Measurements from ENCODE around the gene IRX1.

Gene IRX1

GRCh38 chr5:3609120-3609681, 13.6 kb downstream of the IRX1 start:
- 67% methylated on average over 18 of the region's 18 CpGs for WGBS (ENCODE audit: insufficient coverage)
- H3K4me1 ChIP-seq (ENCODE audit: control extremely low read depth in 1 of 4, control insufficient read depth in 4 of 4, insufficient read depth in 4 of 4, low read length in 3 of 4) = no peaks in the 10 kb centered on the region

GRCh38 chr5:3612591-3613042, 17.0 kb downstream of the IRX1 start:
- no peaks in the 10 kb centered on the region for H3K9me3 ChIP-seq (ENCODE audit: control extremely low read depth in 1 of 5, control insufficient read depth in 4 of 5, insufficient read depth in 2 of 5, low read depth in 1 of 5, low read length in 4 of 5)
- H3K4me1 ChIP-seq (ENCODE audit: control extremely low read depth in 1 of 4, control insufficient read depth in 4 of 4, insufficient read depth in 4 of 4, low read length in 3 of 4) = no peaks in the 10 kb centered on the region
- H3K4me3 ChIP-seq (ENCODE audit: control insufficient read depth in 1 of 7, extremely low read depth in 1 of 7, insufficient read depth in 4 of 7, low read depth in 2 of 7, low read length in 6 of 7) = no peak overlapping the region
- H3K36me3 ChIP-seq (ENCODE audit: control insufficient read depth in 4 of 4, insufficient read depth in 4 of 4, low read length in 3 of 4) = no peaks in the 10 kb centered on the region
- peaks cover 7 to 56% (median 21%) of the 10 kb centered on the region in 5 experiments for H3K27me3 ChIP-seq (replicated peaks in 2 of 5; ENCODE audit: control insufficient read depth in 4 of 5, insufficient read depth in 5 of 5, low read length in 4 of 5)
- DNase-seq = no peak
- no peak overlapping the region for H3K27ac ChIP-seq (ENCODE audit: insufficient read depth in 1 of 2, low read depth in 1 of 2, low read length in 2 of 2, poor library complexity in 1 of 2, severe bottlenecking in 2 of 2)
- WGBS (ENCODE audit: insufficient coverage) = 88% methylated on average over 1 of the region's 5 CpGs
- CTCF ChIA-PET = interaction anchor here (0.8 kb wide), 1 partner anchor 9 kb away, joined by 3 read pairs; no protein-coding TSS in a partner anchor
- POLR2A ChIA-PET = no interaction called here

More at GRCh38 chr5:3609120-3609681, 13.6 kb downstream of the IRX1 start:
- Histone ChIP-seq H3K4me3 (ENCODE audit: control insufficient read depth in 1 of 7, extremely low read depth in 1 of 7, insufficient read depth in 4 of 7, low read depth in 2 of 7, low read length in 6 of 7) (no peak overlapping the region), H3K27ac (ENCODE audit: insufficient read depth in 1 of 2, low read depth in 1 of 2, low read length in 2 of 2, poor library complexity in 1 of 2, severe bottlenecking in 2 of 2) (no peak overlapping the region), H3K27me3 (replicated peaks in 2 of 5; ENCODE audit: control insufficient read depth in 4 of 5, insufficient read depth in 5 of 5, low read length in 4 of 5) (peaks cover 8 to 86% (median 41%) of the 10 kb centered on the region in 5 experiments), H3K36me3 (ENCODE audit: control insufficient read depth in 4 of 4, insufficient read depth in 4 of 4, low read length in 3 of 4) (no peaks in the 10 kb centered on the region), H3K9me3 (ENCODE audit: control extremely low read depth in 1 of 5, control insufficient read depth in 4 of 5, insufficient read depth in 2 of 5, low read depth in 1 of 5, low read length in 4 of 5) (no peaks in the 10 kb centered on the region)
- CTCF ChIA-PET = interaction anchor here (0.6 kb wide), 1 partner anchor 8 kb away, joined by 5 read pairs; no protein-coding TSS in a partner anchor
- POLR2A ChIA-PET = no interaction called here
- no peak for DNase-seq

GRCh38 chr5:3613726-3614125, 18.1 kb downstream of the IRX1 start:
- Histone ChIP-seq H3K36me3 (ENCODE audit: control insufficient read depth in 4 of 4, insufficient read depth in 4 of 4, low read length in 3 of 4) (no peaks in the 10 kb centered on the region), H3K4me1 (ENCODE audit: control extremely low read depth in 1 of 4, control insufficient read depth in 4 of 4, insufficient read depth in 4 of 4, low read length in 3 of 4) (no peaks in the 10 kb centered on the region), H3K27ac (ENCODE audit: insufficient read depth in 1 of 2, low read depth in 1 of 2, low read length in 2 of 2, poor library complexity in 1 of 2, severe bottlenecking in 2 of 2) (no peak overlapping the region), H3K9me3 (ENCODE audit: control extremely low read depth in 1 of 5, control insufficient read depth in 4 of 5, insufficient read depth in 2 of 5, low read depth in 1 of 5, low read length in 4 of 5) (no peaks in the 10 kb centered on the region), H3K4me3 (ENCODE audit: control insufficient read depth in 1 of 7, extremely low read depth in 1 of 7, insufficient read depth in 4 of 7, low read depth in 2 of 7, low read length in 6 of 7) (no peak overlapping the region), H3K27me3 (replicated peaks in 2 of 5; ENCODE audit: control insufficient read depth in 4 of 5, insufficient read depth in 5 of 5, low read length in 4 of 5) (peaks cover 0 to 46% (median 12%) of the 10 kb centered on the region in 5 experiments)
- CTCF ChIA-PET = no interaction called here
- POLR2A ChIA-PET = interaction anchor here (0.6 kb wide), 1 partner anchor 229 kb away, joined by 3 read pairs; no protein-coding TSS in a partner anchor
- 88% methylated on average over 8 of the region's 10 CpGs for WGBS (ENCODE audit: insufficient coverage)
- no peak for DNase-seq

- no peaks in the 10 kb centered on the region for H3K36me3 ChIP-seq (ENCODE audit: control insufficient read depth in 4 of 4, insufficient read depth in 4 of 4, low read length in 3 of 4)
- H3K4me1 ChIP-seq (ENCODE audit: control extremely low read depth in 1 of 4, control insufficient read depth in 4 of 4, insufficient read depth in 4 of 4, low read length in 3 of 4) = no peaks in the 10 kb centered on the region
- ChIA-PET POLR2A (no interaction called here), CTCF (no interaction called here)
- 100% methylated on average over 2 of the region's 2 CpGs for WGBS (ENCODE audit: insufficient coverage)
- H3K4me3 ChIP-seq (ENCODE audit: control insufficient read depth in 1 of 7, extremely low read depth in 1 of 7, insufficient read depth in 4 of 7, low read depth in 2 of 7, low read length in 6 of 7) = no peak overlapping the region
- no peaks in the 10 kb centered on the region for H3K9me3 ChIP-seq (ENCODE audit: control extremely low read depth in 1 of 5, control insufficient read depth in 4 of 5, insufficient read depth in 2 of 5, low read depth in 1 of 5, low read length in 4 of 5)
- no peak for DNase-seq
- no peak overlapping the region for H3K27ac ChIP-seq (ENCODE audit: insufficient read depth in 1 of 2, low read depth in 1 of 2, low read length in 2 of 2, poor library complexity in 1 of 2, severe bottlenecking in 2 of 2)
- H3K27me3 ChIP-seq (replicated peaks in 2 of 5; ENCODE audit: control insufficient read depth in 4 of 5, insufficient read depth in 5 of 5, low read length in 4 of 5) = peaks cover 0 to 32% (median 7%) of the 10 kb centered on the region in 5 experiments
These were observed 19.6 kb downstream of the IRX1 start for GRCh38 chr5:3615217-3615616.

- ChIA-PET POLR2A (no interaction called here), CTCF (no interaction called here)
- Histone ChIP-seq H3K36me3 (ENCODE audit: control insufficient read depth in 4 of 4, insufficient read depth in 4 of 4, low read length in 3 of 4) (no peaks in the 10 kb centered on the region), H3K27me3 (replicated peaks in 2 of 5; ENCODE audit: control insufficient read depth in 4 of 5, insufficient read depth in 5 of 5, low read length in 4 of 5) (peaks cover 0 to 26% (median 5%) of the 10 kb centered on the region in 5 experiments), H3K4me3 (ENCODE audit: control insufficient read depth in 1 of 7, extremely low read depth in 1 of 7, insufficient read depth in 4 of 7, low read depth in 2 of 7, low read length in 6 of 7) (no peak overlapping the region), H3K9me3 (ENCODE audit: control extremely low read depth in 1 of 5, control insufficient read depth in 4 of 5, insufficient read depth in 2 of 5, low read depth in 1 of 5, low read length in 4 of 5) (no peaks in the 10 kb centered on the region), H3K27ac (ENCODE audit: insufficient read depth in 1 of 2, low read depth in 1 of 2, low read length in 2 of 2, poor library complexity in 1 of 2, severe bottlenecking in 2 of 2) (no peak overlapping the region), H3K4me1 (ENCODE audit: control extremely low read depth in 1 of 4, control insufficient read depth in 4 of 4, insufficient read depth in 4 of 4, low read length in 3 of 4) (no peaks in the 10 kb centered on the region)
- DNase-seq = no peak
- WGBS (ENCODE audit: insufficient coverage) = 88% methylated on average over 13 of the region's 13 CpGs
These were observed 20.2 kb downstream of the IRX1 start for GRCh38 chr5:3615829-3616228.

- 67% methylated on average over 4 of the region's 6 CpGs for WGBS (ENCODE audit: insufficient coverage)
- DNase-seq = no peak
- Histone ChIP-seq H3K36me3 (ENCODE audit: control insufficient read depth in 4 of 4, insufficient read depth in 4 of 4, low read length in 3 of 4) (no peaks in the 10 kb centered on the region), H3K4me1 (ENCODE audit: control extremely low read depth in 1 of 4, control insufficient read depth in 4 of 4, insufficient read depth in 4 of 4, low read length in 3 of 4) (no peaks in the 10 kb centered on the region), H3K27me3 (replicated peaks in 2 of 5; ENCODE audit: control insufficient read depth in 4 of 5, insufficient read depth in 5 of 5, low read length in 4 of 5) (peaks cover 0 to 5% (median 0%) of the 10 kb centered on the region in 5 experiments), H3K9me3 (ENCODE audit: control extremely low read depth in 1 of 5, control insufficient read depth in 4 of 5, insufficient read depth in 2 of 5, low read depth in 1 of 5, low read length in 4 of 5) (no peaks in the 10 kb centered on the region), H3K27ac (ENCODE audit: insufficient read depth in 1 of 2, low read depth in 1 of 2, low read length in 2 of 2, poor library complexity in 1 of 2, severe bottlenecking in 2 of 2) (no peak overlapping the region), H3K4me3 (ENCODE audit: control insufficient read depth in 1 of 7, extremely low read depth in 1 of 7, insufficient read depth in 4 of 7, low read depth in 2 of 7, low read length in 6 of 7) (no peak overlapping the region)
- ChIA-PET CTCF (no interaction called here), POLR2A (no interaction called here)
These were observed 23.9 kb downstream of the IRX1 start for GRCh38 chr5:3619579-3619978.

GRCh38 chr5:3622961-3623360, 27.3 kb downstream of the IRX1 start:
- no peak for DNase-seq
- Histone ChIP-seq H3K4me3 (ENCODE audit: control insufficient read depth in 1 of 7, extremely low read depth in 1 of 7, insufficient read depth in 4 of 7, low read depth in 2 of 7, low read length in 6 of 7) (no peak overlapping the region), H3K9me3 (ENCODE audit: control extremely low read depth in 1 of 5, control insufficient read depth in 4 of 5, insufficient read depth in 2 of 5, low read depth in 1 of 5, low read length in 4 of 5) (no peaks in the 10 kb centered on the region), H3K4me1 (ENCODE audit: control extremely low read depth in 1 of 4, control insufficient read depth in 4 of 4, insufficient read depth in 4 of 4, low read length in 3 of 4) (no peaks in the 10 kb centered on the region), H3K36me3 (ENCODE audit: control insufficient read depth in 4 of 4, insufficient read depth in 4 of 4, low read length in 3 of 4) (no peaks in the 10 kb centered on the region), H3K27ac (ENCODE audit: insufficient read depth in 1 of 2, low read depth in 1 of 2, low read length in 2 of 2, poor library complexity in 1 of 2, severe bottlenecking in 2 of 2) (no peak overlapping the region), H3K27me3 (replicated peaks in 2 of 5; ENCODE audit: control insufficient read depth in 4 of 5, insufficient read depth in 5 of 5, low read length in 4 of 5) (no peaks in the 10 kb centered on the region)
- ChIA-PET CTCF (interaction anchor here (1.0 kb wide), 1 partner anchor 683 kb away, joined by 3 read pairs; no protein-coding TSS in a partner anchor), POLR2A (no interaction called here)
- 98% methylated on average over 7 of the region's 9 CpGs for WGBS (ENCODE audit: insufficient coverage)
